ENCODE data around the gene GPN2. TPM values are rescaled to one million over a fixed set of nuclear protein-coding genes. Genes with fewer than 3 reads are reported as not detected.
A peak's percentile ranks its signal among the peaks of the same experiment; 100 is the strongest.

The GPN2 gene
- total and polyA plus RNA-seq, 9 of the 15 experiments (the other 6 are each of a cell fraction or from before 2014, with no cell fraction given) = 9.9 to 58.8 (median 20.4) TPM

DNA sequence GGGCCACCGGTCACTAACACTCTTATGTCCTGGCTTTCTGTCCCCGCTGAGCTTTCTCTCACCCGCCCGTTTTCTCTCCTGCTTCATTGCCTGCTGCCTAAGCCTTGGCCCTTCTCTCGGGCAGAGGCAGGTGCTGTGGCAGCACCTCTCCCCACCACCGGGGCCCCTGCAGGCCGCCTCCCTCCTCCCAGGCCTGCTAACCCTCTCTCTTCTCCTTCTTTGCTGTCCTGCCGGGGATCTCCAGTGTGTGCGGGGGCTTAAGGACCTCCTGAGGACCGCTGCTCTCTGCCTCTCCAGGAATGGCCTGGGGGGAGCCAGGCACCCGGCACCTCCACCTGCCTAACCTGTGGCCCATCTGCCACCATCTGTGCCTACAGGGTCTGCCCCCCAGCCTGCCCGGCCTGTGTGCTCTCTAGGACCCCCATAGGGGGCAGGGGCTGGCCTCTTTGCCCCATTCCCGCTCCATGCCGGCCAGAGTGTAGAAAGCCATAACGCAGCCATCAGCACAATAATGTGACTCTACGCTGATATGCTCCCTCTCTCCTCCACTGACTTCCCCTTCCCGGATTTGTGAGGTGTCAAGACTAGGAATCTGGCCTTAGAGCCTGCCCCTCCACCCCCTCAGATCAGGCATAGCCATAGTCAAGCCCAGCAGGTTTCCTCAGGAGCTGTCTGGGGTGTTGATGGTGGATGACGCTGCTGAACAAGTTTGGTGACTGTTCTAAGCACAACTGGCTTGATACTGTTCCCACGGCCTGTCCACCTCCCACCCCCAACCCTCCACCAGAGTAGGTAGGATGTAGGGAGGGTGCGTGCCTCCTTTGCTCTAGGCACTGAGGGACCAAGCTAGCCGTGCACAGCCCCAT lies 33.2 kb downstream of the GPN2 start:
- Histone ChIP-seq H2AFZ (ENCODE audit: low read depth, low read length) (no peak overlapping the region), H3K27ac (ENCODE audit: extremely low read depth, low read depth, low read length) (no peak overlapping the region), H3K79me2 (ENCODE audit: control insufficient read depth, insufficient read depth, low read length) (no peaks in the 10 kb centered on the region), H4K20me1 (replicated peaks; ENCODE audit: control insufficient read depth, insufficient read depth, low read length) (peaks cover 9% of the 10 kb centered on the region; the same call in 1 of the 2 replicates), H3K36me3 (ENCODE audit: control insufficient read depth, insufficient read depth, low read length) (peaks cover 37% of the 10 kb centered on the region; the same call in 2 of the 3 replicates), H3K4me1 (replicated peaks in 1 of 2; ENCODE audit: control insufficient read depth in 2 of 2, insufficient read depth in 2 of 2, low read length in 2 of 2) (peaks cover 0 to 11% of the 10 kb centered on the region in 2 experiments; a peak in 3 of 5 replicates), H3K9ac (ENCODE audit: insufficient read depth in 1 of 2, low read depth in 2 of 2, low read length in 2 of 2) (peak overlapping the region in 1 of 2 experiments; percentile 72; a peak in 2 of 4 replicates), H3K9me3 (replicated peaks; ENCODE audit: control insufficient read depth, insufficient read depth, low read depth, low read length) (no peaks in the 10 kb centered on the region), H3K4me2 (ENCODE audit: insufficient read depth, low read length) (no peak overlapping the region), H3K4me3 (no peak overlapping the region), H3K27me3 (ENCODE audit: control insufficient read depth in 2 of 2, insufficient read depth in 2 of 2, low read length in 2 of 2) (no peaks in the 10 kb centered on the region), H3K9me1 (ENCODE audit: control insufficient read depth, insufficient read depth, low read length) (peaks cover 8% of the 10 kb centered on the region)
- ChIA-PET CTCF (ENCODE audit: low intra/inter-chr PET ratio) (no interaction called here), POLR2A (interaction anchor here (0.9 kb wide), 1 partner anchor 8 kb away, joined by 3 read pairs; no protein-coding TSS in a partner anchor)
- TF ChIP-seq, protein P1, sequence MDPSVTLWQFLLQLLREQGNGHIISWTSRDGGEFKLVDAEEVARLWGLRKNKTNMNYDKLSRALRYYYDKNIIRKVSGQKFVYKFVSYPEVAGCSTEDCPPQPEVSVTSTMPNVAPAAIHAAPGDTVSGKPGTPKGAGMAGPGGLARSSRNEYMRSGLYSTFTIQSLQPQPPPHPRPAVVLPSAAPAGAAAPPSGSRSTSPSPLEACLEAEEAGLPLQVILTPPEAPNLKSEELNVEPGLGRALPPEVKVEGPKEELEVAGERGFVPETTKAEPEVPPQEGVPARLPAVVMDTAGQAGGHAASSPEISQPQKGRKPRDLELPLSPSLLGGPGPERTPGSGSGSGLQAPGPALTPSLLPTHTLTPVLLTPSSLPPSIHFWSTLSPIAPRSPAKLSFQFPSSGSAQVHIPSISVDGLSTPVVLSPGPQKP (CRISPR knock-in tag; IDR thresholded peaks at IDR 0.05) = no peak
- no peak for TF ChIP-seq KDM1A (IDR thresholded peaks at IDR 0.05)
- no peak for TF ChIP-seq ZNF668 (CRISPR knock-in tag; IDR thresholded peaks at IDR 0.05)
- TF ChIP-seq POLR2G (IDR thresholded peaks at IDR 0.05; ENCODE audit: low read depth, low read length) = peak; percentile 54
- no peak for TF ChIP-seq ZNF354B (CRISPR knock-in tag; IDR thresholded peaks at IDR 0.05)
- TF ChIP-seq MAFG (tag; conservative IDR thresholded peaks at IDR 0.05) = no peak
- intact Hi-C loops (cut with micrococcal nuclease) (no loop called here), in situ Hi-C loops (cut with MboI) (no loop called here)
- 70% methylated on average over 17 of the region's 21 CpGs for WGBS (ENCODE audit: insufficient coverage, low coverage, missing lambda C conversion rate)
- FAIRE-seq (no peak), ATAC-seq (no peak), DNase-seq (ENCODE audit: extremely low read depth in 1 of 4, low spot score in 3 of 4) (no peak)
- BruUV-seq (replicated peaks) = no TSS peak

Measured in K562 (cell line).